Neural crest cell (in vitro differentiated cells): ENCODE results near the gene TCAP. TPM values are rescaled to one million over a fixed set of nuclear protein-coding genes. Genes with fewer than 3 reads are reported as not detected.
"Not testable (repeated sequence)": the region's sequence is repeated elsewhere in the genome, so short reads cannot be mapped to it uniquely, and the experiment has no call there.

ENCODE experiments used
- DNase-seq: peaks from one replicate; pipeline ENCODE4 v3.0.0; 2021; ENCODE audit warnings: low read depth, mixed read lengths, low spot score
- H3K27ac Mint-ChIP-seq: one replicate; pipeline ENCODE4 v1.8.0; 2021; ENCODE audit warnings: mild to moderate bottlenecking, mixed read lengths; ENCODE audit not compliant: unreplicated experiment
- H3K27me3 Mint-ChIP-seq: 2 replicates; pipeline ENCODE4 v1.8.0; 2021; ENCODE audit warnings: low read depth, mild to moderate bottlenecking, mixed read lengths
- H3K36me3 Mint-ChIP-seq: 2 replicates; pipeline ENCODE4 v1.8.0; 2021; ENCODE audit warnings: low read depth, mild to moderate bottlenecking, mixed read lengths
- H3K4me1 Mint-ChIP-seq: 2 replicates; pipeline ENCODE4 v1.8.0; 2021; ENCODE audit warnings: mixed read lengths
- H3K4me3 Mint-ChIP-seq: one replicate; pipeline ENCODE4 v1.8.0; 2021; ENCODE audit warnings: mild to moderate bottlenecking, mixed read lengths
- H3K9me3 Mint-ChIP-seq: 2 replicates; pipeline ENCODE4 v1.8.0; 2021; ENCODE audit warnings: mixed read lengths
- total RNA-seq: library from RNA; stranded (reverse); gene quantifications from 2 replicates; pipeline ENCODE4 v1.2.1, GENCODE V29; 2021
- TF ChIP-seq, protein P1 (sequence below): fragments of 200-600 bp; sonication (generic); conservative IDR thresholded peaks from 2 replicates; pipeline ENCODE4 v1.5.0; 2021; ENCODE audit warnings: antibody characterized with exemption, mild to moderate bottlenecking

Gene TCAP
- total RNA-seq, 1 donor from 2014 or later: 2.8 TPM

DNA sequence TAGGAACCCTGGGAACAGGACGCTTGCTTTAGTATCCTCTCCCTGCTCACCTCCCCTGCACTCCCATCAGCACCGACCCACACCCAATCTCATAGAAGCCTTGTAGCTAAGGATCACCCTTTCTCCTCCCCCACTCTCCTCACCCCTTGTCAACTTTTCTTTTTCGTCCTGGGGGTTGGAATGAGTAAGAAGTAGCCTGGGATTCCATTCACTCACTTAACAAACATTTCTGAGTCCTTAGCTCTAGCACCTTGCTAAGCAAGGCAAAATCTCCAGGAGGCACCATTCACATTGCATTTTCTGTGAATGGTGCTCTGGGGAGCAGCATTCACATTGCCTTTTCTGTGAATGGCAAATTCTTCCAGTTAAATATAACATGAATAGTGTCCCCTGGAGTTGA lies 23.8 kb downstream of the TCAP start:
- Mint-ChIP-seq H3K4me1 (peaks cover 21% of the 10 kb centered on the region), H3K27me3 (no peaks in the 10 kb centered on the region), H3K27ac (peak overlapping the region; percentile 22), H3K9me3 (peaks cover 3% of the 10 kb centered on the region), H3K4me3 (peak overlapping the region; percentile 99), H3K36me3 (peaks cover 2% of the 10 kb centered on the region)
- no peak for DNase-seq
- TF ChIP-seq, protein P1, sequence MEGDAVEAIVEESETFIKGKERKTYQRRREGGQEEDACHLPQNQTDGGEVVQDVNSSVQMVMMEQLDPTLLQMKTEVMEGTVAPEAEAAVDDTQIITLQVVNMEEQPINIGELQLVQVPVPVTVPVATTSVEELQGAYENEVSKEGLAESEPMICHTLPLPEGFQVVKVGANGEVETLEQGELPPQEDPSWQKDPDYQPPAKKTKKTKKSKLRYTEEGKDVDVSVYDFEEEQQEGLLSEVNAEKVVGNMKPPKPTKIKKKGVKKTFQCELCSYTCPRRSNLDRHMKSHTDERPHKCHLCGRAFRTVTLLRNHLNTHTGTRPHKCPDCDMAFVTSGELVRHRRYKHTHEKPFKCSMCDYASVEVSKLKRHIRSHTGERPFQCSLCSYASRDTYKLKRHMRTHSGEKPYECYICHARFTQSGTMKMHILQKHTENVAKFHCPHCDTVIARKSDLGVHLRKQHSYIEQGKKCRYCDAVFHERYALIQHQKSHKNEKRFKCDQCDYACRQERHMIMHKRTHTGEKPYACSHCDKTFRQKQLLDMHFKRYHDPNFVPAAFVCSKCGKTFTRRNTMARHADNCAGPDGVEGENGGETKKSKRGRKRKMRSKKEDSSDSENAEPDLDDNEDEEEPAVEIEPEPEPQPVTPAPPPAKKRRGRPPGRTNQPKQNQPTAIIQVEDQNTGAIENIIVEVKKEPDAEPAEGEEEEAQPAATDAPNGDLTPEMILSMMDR: no peak

DNA sequence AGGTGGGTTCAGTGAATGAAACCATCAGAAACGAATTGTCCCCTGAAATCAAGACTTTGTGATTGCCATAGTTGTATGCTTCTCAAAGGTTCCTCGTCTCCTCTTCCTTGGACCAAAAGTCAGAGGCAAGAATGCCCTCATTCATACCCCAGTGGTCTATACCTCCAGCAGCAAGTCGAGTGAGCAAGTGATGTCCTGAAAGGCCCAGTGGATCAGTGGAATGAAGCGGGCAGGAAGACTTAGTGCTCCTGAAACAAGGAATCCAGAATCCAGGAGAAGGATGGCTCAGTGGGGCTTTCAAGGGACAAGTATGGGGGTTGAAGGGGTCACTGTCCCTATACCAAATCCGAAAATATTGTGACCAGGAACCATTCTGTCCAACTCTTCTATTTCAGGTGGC lies 29.4 kb downstream of the TCAP start:
- Mint-ChIP-seq H3K4me1 (peaks cover 46% of the 10 kb centered on the region), H3K36me3 (no peaks in the 10 kb centered on the region), H3K27me3 (peaks cover 3% of the 10 kb centered on the region), H3K9me3 (no peaks in the 10 kb centered on the region), H3K27ac (peak overlapping the region; percentile 78), H3K4me3 (peak overlapping the region; percentile 24)
- TF ChIP-seq, protein P1: no peak
- no peak for DNase-seq

DNA sequence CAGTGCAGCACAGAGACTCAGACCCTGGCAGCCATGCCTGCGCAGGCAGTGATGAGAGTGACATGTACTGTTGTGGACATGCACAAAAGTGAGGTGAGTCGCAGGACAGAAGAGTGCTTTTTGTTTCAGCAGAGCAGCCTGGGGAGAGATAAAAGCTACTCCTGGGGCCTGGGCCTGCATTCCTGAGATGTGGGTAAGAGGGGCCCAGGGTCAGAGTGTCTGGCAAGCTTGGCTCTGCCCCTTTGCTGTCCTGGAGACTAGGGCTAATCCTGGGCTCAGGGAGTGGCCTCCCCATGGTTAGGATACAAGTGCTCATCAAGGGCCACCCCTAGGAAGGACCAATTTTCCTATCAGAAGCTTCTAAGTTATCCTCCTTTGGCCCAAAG lies 29.9 kb downstream of the TCAP start:
- H3K27ac Mint-ChIP-seq: peak overlapping the region; percentile 98
- DNase-seq: no peak

DNA sequence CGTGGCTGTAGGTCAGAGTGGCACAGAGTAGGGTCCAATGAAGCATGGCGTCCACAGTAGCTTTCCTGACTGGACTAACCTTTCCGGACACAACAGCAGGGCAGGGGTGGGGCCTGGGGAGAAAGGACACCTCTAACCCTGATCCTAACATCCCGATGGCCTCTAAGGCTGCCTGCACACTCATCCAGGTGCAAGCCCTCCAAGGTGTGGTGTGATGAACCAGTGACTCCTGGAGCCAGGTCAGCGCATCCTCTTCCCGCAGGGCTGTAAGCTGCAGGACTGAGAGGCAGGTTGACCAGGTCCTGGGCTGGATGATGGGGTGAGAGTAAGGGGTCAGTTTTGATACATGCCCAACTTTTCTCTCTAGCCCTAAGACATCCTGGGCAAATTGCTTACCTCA lies 31.6 kb downstream of the TCAP start:
- no peaks in the 10 kb centered on the region for H3K36me3 Mint-ChIP-seq

More for the DNA sequence above, 29.9 kb downstream of the TCAP start:
- peaks cover 3% of the 10 kb centered on the region for H3K27me3 Mint-ChIP-seq
- peak overlapping the region; percentile 88 for H3K4me3 Mint-ChIP-seq
- H3K4me1 Mint-ChIP-seq: peaks cover 49% of the 10 kb centered on the region
- H3K36me3 Mint-ChIP-seq: no peaks in the 10 kb centered on the region
- TF ChIP-seq, protein P1: no peak
- H3K9me3 Mint-ChIP-seq: no peaks in the 10 kb centered on the region

DNA sequence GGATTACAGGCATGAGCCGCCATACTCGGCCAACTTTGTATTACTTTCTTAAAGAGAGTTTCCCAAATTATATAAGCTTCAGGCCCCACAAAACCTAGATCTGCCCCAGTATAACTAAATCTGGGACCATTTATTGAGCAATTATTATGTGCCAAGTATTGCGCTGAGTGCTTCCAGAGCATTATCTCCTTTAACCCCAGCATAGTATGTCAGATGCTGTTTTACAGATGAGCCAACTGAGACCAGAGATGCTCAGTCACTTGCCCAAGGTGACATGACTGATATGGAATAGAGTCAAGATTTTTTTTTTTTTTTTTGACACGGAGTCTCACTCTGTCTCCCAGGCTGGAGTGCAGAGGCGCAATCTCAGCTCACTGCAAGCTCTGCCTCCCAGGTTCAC lies 32.8 kb downstream of the TCAP start:
- peaks cover 73% of the 10 kb centered on the region for H3K4me1 Mint-ChIP-seq
- peak overlapping the region; percentile 84 for H3K4me3 Mint-ChIP-seq
- no peaks in the 10 kb centered on the region for H3K9me3 Mint-ChIP-seq
- H3K27me3 Mint-ChIP-seq: peaks cover 3% of the 10 kb centered on the region
- TF ChIP-seq, protein P1: no peak
- no peak overlapping the region for H3K27ac Mint-ChIP-seq
- no peak for DNase-seq
- no peaks in the 10 kb centered on the region for H3K36me3 Mint-ChIP-seq

More for the DNA sequence above, 31.6 kb downstream of the TCAP start:
- no peak for DNase-seq
- Mint-ChIP-seq H3K4me1 (peaks cover 61% of the 10 kb centered on the region), H3K27ac (no peak overlapping the region), H3K4me3 (peak overlapping the region; percentile 88), H3K27me3 (peaks cover 3% of the 10 kb centered on the region), H3K9me3 (no peaks in the 10 kb centered on the region)
- TF ChIP-seq, protein P1: no peak

DNA sequence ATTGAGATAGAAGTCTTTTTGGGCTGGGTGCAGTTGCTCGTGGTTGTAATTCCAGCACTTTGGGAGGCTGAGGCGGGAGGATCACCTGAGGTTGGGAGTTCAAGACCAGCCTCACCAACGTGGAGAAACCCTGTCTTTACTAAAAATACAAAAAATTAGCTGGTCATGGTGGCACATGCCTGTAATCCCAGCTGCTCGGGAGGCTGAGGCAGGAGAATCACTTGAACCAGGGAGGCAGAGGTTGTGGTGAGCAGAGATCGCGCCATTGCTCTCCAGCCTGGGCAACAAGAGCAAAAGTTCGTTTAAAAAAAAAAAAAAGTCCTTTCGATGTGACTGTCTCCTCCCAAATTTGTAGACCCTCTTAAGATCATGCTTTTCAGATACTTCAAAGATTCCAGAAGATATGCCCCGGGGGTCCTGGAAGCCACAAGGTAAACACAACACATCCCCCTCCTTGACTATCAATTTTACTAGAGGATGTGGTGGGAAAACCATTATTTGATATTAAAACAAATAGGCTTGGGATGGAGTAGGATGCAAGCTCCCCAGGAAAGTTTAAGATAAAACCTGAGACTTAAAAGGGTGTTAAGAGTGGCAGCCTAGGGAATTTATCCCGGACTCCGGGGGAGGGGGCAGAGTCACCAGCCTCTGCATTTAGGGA lies 34.1 kb downstream of the TCAP start:
- not testable (repeated sequence) for DNase-seq, H3K9me3 Mint-ChIP-seq, H3K36me3 Mint-ChIP-seq, H3K27me3 Mint-ChIP-seq
- Mint-ChIP-seq H3K4me3 (peak overlapping the region; percentile 96), H3K4me1 (peaks cover 79% of the 10 kb centered on the region), H3K27ac (peak overlapping the region; percentile 93)
